ENCODE measurements around the gene GALNT10.

DNA sequence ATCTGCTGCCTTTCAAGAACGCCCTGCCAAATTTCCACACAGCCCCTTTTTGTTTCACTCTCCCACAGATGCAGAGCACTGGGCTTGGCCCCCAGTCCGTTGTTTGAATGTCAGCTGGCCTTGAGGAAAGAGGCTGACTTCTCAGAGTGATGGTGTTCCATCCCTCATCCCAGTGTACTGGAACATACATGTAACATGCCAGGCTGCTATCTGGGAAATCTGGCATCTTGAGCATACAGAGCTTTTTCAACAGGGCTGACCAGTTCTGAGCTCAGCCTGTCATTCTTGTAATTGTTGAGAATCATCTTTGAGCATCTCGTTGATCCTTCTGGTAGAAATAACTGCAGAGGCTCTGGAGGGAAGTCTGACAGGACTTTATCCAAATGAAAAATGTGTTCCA is 2.8 kb downstream of the GALNT10 start:
- TF ChIP-seq EZH2 (IDR thresholded peaks at IDR 0.05) (no peak), POLR2AphosphoS5 (IDR thresholded peaks at IDR 0.05; ENCODE audit: borderline replicate concordance, low read depth, low read length) (no peak), FOXP2 (optimal IDR thresholded peaks at IDR 0.05; ENCODE audit: control extremely low read depth, extremely low read length, insufficient read depth) (no peak)

Data from SK-N-MC (cell line).